Measurements from ENCODE around the gene PPFIA4. TPM values are rescaled to one million over a fixed set of nuclear protein-coding genes. Genes with fewer than 3 reads are reported as not detected.

PPFIA4 gene
- total RNA-seq, 1 donor from 2014 or later = 74.7 TPM

- Mint-ChIP-seq H3K27me3 (ENCODE audit: unreplicated experiment) (peaks cover 6% of the 10 kb centered on the region), H3K27ac (ENCODE audit: unreplicated experiment) (no peak overlapping the region), H3K4me3 (ENCODE audit: unreplicated experiment) (no peak overlapping the region), H3K36me3 (ENCODE audit: unreplicated experiment) (no peaks in the 10 kb centered on the region), H3K9me3 (ENCODE audit: unreplicated experiment) (peaks cover 8% of the 10 kb centered on the region), H3K4me1 (ENCODE audit: low read depth, unreplicated experiment) (peaks cover 38% of the 10 kb centered on the region)
- TF ChIP-seq CTCF (IDR thresholded peaks at IDR 0.05; ENCODE audit: partially characterized antibody, unreplicated experiment) = no peak
- DNase-seq = no peak
Measured at GRCh38 chr1:203038217-203038741, 12.0 kb downstream of the PPFIA4 start.

GRCh38 chr1:203038891-203039608, 12.8 kb downstream of the PPFIA4 start:
- peaks cover 6% of the 10 kb centered on the region for H3K27me3 Mint-ChIP-seq (ENCODE audit: unreplicated experiment)
- peak; percentile 84 for DNase-seq
- H3K4me1 Mint-ChIP-seq (ENCODE audit: low read depth, unreplicated experiment) = peaks cover 34% of the 10 kb centered on the region
- no peak overlapping the region for H3K27ac Mint-ChIP-seq (ENCODE audit: unreplicated experiment)
- H3K4me3 Mint-ChIP-seq (ENCODE audit: unreplicated experiment) = no peak overlapping the region
- peaks cover 7% of the 10 kb centered on the region for H3K9me3 Mint-ChIP-seq (ENCODE audit: unreplicated experiment)
- TF ChIP-seq CTCF (IDR thresholded peaks at IDR 0.05; ENCODE audit: partially characterized antibody, unreplicated experiment) = peak; percentile 73
- no peaks in the 10 kb centered on the region for H3K36me3 Mint-ChIP-seq (ENCODE audit: unreplicated experiment)

GRCh38 chr1:203039609-203040512, 13.6 kb downstream of the PPFIA4 start:
- H3K27me3 Mint-ChIP-seq (ENCODE audit: unreplicated experiment) = peaks cover 7% of the 10 kb centered on the region
- DNase-seq = peak; percentile 78
- peaks cover 33% of the 10 kb centered on the region for H3K4me1 Mint-ChIP-seq (ENCODE audit: low read depth, unreplicated experiment)
- H3K9me3 Mint-ChIP-seq (ENCODE audit: unreplicated experiment) = peaks cover 6% of the 10 kb centered on the region
- TF ChIP-seq CTCF (IDR thresholded peaks at IDR 0.05; ENCODE audit: partially characterized antibody, unreplicated experiment) = peak; percentile 27
- H3K36me3 Mint-ChIP-seq (ENCODE audit: unreplicated experiment) = no peaks in the 10 kb centered on the region
- no peak overlapping the region for H3K4me3 Mint-ChIP-seq (ENCODE audit: unreplicated experiment)
- no peak overlapping the region for H3K27ac Mint-ChIP-seq (ENCODE audit: unreplicated experiment)

- TF ChIP-seq CTCF (IDR thresholded peaks at IDR 0.05; ENCODE audit: partially characterized antibody, unreplicated experiment) = no peak
- H3K36me3 Mint-ChIP-seq (ENCODE audit: unreplicated experiment) = no peaks in the 10 kb centered on the region
- H3K4me1 Mint-ChIP-seq (ENCODE audit: low read depth, unreplicated experiment) = peaks cover 26% of the 10 kb centered on the region
- H3K27me3 Mint-ChIP-seq (ENCODE audit: unreplicated experiment) = peaks cover 9% of the 10 kb centered on the region
- H3K27ac Mint-ChIP-seq (ENCODE audit: unreplicated experiment) = no peak overlapping the region
- H3K4me3 Mint-ChIP-seq (ENCODE audit: unreplicated experiment) = no peak overlapping the region
- peaks cover 6% of the 10 kb centered on the region for H3K9me3 Mint-ChIP-seq (ENCODE audit: unreplicated experiment)
- no peak for DNase-seq
Measured at GRCh38 chr1:203040513-203041275, 14.4 kb downstream of the PPFIA4 start.

Data from glutamatergic neuron (in vitro differentiated cells).